ENCODE results near the gene MIGA1. TPM values are rescaled to one million over a fixed set of nuclear protein-coding genes. Genes with fewer than 3 reads are reported as not detected.
"Not testable (repeated sequence)": the region's sequence is repeated elsewhere in the genome, so short reads cannot be mapped to it uniquely, and the experiment has no call there.

Gene MIGA1
- polyA plus RNA-seq (ENCODE audit: insufficient read depth in 1 of 5, insufficient read length in 5 of 5, low replicate concordance in 1 of 5): 10 to 100 TPM; 11.3 to 23.0 (median 17.0) TPM
- long read RNA-seq, donor 1, full-length matches to known transcripts: 5 of 5 reads
- long read RNA-seq, donor 1, partial matches to known transcripts: 0 of 5 reads
- long read RNA-seq, donor 1, other reads (novel, unspliced or antisense): 0 of 5 reads
- long read RNA-seq, donor 2, full-length matches to known transcripts: 1 of 1 reads
- long read RNA-seq, donor 2, partial matches to known transcripts: 0 of 1 reads
- long read RNA-seq, donor 2, other reads (novel, unspliced or antisense): 0 of 1 reads
- long read RNA-seq, donor 3: 0 reads
- long read RNA-seq, donor 4: 0 reads
- long read RNA-seq, donor 5, full-length matches to known transcripts: 2 of 2 reads
- long read RNA-seq, donor 5, partial matches to known transcripts: 0 of 2 reads
- long read RNA-seq, donor 5, other reads (novel, unspliced or antisense): 0 of 2 reads
- long read RNA-seq, donor 6, full-length matches to known transcripts: 2 of 2 reads
- long read RNA-seq, donor 6, partial matches to known transcripts: 0 of 2 reads
- long read RNA-seq, donor 6, other reads (novel, unspliced or antisense): 0 of 2 reads
- long read RNA-seq, donor 7, full-length matches to known transcripts: 2 of 7 reads
- long read RNA-seq, donor 7, partial matches to known transcripts: 5 of 7 reads
- long read RNA-seq, donor 7, other reads (novel, unspliced or antisense): 0 of 7 reads
- long read RNA-seq, donor 8, full-length matches to known transcripts: 1 of 1 reads
- long read RNA-seq, donor 8, partial matches to known transcripts: 0 of 1 reads
- long read RNA-seq, donor 8, other reads (novel, unspliced or antisense): 0 of 1 reads

GRCh38 chr1:77779529-77780281 lies at the start of gene MIGA1:
Gene MIGA1, plus strand, starts transcription at chr1:77779649. Its CDS starts 3,604 bp downstream, at chr1:77783253.
- peak; percentile 89 to 90 for DNase-seq

- DNase-seq: no peak
Observed at GRCh38 chr1:77732090-77732489, 47.4 kb upstream of the MIGA1 start.

GRCh38 chr1:77739235-77739634 lies 40.2 kb upstream of the MIGA1 start:
- DNase-seq: no peak

- no peak for DNase-seq
Observed at GRCh38 chr1:77741316-77741715, 38.1 kb upstream of the MIGA1 start.

- DNase-seq: no peak
Observed at GRCh38 chr1:77742011-77742555, 37.4 kb upstream of the MIGA1 start.

- no peak for DNase-seq
Observed at GRCh38 chr1:77744576-77744975, 34.9 kb upstream of the MIGA1 start.

- not testable (repeated sequence) for DNase-seq
Observed at GRCh38 chr1:77749489-77749888, 30.0 kb upstream of the MIGA1 start.

- DNase-seq: no peak
Observed at GRCh38 chr1:77756052-77756754, 23.2 kb upstream of the MIGA1 start.

GRCh38 chr1:77757066-77757584 lies 22.3 kb upstream of the MIGA1 start:
- no peak for DNase-seq

- peak; percentile 48 to 73 for DNase-seq
Observed at GRCh38 chr1:77757603-77758002, 21.8 kb upstream of the MIGA1 start.

- peak; percentile 86 to 88 for DNase-seq
Observed at GRCh38 chr1:77759071-77760028, 20.1 kb upstream of the MIGA1 start, which contains the start of gene USP33. Gene USP33, minus strand, starts transcription at chr1:77759852. Its CDS starts 18,155 bp downstream, at chr1:77741697.

GRCh38 chr1:77762072-77762476 lies 17.4 kb upstream of the MIGA1 start:
- DNase-seq: no peak

GRCh38 chr1:77768006-77768405 lies 11.4 kb upstream of the MIGA1 start:
- no peak for DNase-seq

GRCh38 chr1:77776007-77776700 lies 3.3 kb upstream of the MIGA1 start:
- no peak for DNase-seq

GRCh38 chr1:77781683-77782082 lies 2.2 kb downstream of the MIGA1 start:
- DNase-seq: no peak

- no peak for DNase-seq
Observed at GRCh38 chr1:77783141-77783540, 3.7 kb downstream of the MIGA1 start.

GRCh38 chr1:77786093-77786741 lies 6.8 kb downstream of the MIGA1 start:
- not testable (repeated sequence) for DNase-seq

- no peak for DNase-seq
Observed at GRCh38 chr1:77794550-77794949, 15.1 kb downstream of the MIGA1 start.
